ENCODE data around the gene TMEM214.
A peak's percentile ranks its signal among the peaks of the same experiment; 100 is the strongest.
"Not testable (repeated sequence)": the region's sequence is repeated elsewhere in the genome, so short reads cannot be mapped to it uniquely, and the experiment has no call there.

Gene TMEM214

DNA sequence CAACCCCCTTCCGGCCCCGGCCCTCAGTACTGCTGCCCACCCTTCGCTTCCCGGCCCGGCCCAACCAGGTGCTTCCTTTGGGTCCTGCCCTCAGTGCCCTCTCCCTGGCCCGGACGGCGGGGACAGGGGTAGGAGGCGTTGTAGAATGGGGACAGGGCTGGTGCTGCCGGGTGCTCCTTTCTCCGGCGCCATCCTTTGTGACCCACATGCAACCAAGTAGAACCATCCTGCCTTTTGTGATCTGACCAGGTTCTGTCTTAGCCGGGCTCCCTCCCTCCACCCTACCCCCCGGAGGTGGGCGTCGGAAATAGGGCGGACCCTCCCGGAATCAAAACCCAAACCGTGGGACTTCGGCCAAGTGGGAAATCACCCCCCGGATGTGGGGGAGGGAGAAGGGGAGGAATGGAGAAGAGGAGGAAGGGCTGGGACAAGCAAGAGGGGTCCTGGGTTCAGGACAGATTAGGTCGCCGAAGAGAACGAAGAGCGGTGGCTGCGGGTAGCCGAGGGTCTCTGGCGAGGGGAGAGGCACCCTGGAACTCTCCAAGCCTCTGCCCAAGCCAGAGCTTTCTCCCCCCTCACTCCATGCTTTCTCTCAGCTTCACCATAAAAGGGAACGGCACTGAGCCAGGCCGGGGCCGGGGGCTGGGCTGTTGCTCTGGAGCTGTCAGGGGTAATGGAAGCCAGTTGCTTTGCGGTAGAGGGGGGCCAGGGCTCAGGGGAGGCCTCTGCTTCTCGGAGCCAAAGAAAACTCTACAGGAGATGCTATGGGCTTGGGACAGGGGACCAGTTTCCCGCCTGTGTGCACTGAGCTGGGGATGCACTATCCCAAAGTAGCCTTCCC is 39.4 kb downstream of the TMEM214 start:
- peak overlapping the region; percentile 54 to 57 for H3K4me3 ChIP-seq (replicated peaks in 1 of 2; ENCODE audit: low read depth in 2 of 2, low read length in 2 of 2)
- TF ChIP-seq, protein P1, sequence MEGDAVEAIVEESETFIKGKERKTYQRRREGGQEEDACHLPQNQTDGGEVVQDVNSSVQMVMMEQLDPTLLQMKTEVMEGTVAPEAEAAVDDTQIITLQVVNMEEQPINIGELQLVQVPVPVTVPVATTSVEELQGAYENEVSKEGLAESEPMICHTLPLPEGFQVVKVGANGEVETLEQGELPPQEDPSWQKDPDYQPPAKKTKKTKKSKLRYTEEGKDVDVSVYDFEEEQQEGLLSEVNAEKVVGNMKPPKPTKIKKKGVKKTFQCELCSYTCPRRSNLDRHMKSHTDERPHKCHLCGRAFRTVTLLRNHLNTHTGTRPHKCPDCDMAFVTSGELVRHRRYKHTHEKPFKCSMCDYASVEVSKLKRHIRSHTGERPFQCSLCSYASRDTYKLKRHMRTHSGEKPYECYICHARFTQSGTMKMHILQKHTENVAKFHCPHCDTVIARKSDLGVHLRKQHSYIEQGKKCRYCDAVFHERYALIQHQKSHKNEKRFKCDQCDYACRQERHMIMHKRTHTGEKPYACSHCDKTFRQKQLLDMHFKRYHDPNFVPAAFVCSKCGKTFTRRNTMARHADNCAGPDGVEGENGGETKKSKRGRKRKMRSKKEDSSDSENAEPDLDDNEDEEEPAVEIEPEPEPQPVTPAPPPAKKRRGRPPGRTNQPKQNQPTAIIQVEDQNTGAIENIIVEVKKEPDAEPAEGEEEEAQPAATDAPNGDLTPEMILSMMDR (IDR thresholded peaks at IDR 0.05; ENCODE audit: low read depth, low read length) = no peak
- peak; percentile 49 to 93 for DNase-seq (ENCODE audit: low read depth in 2 of 2)

DNA sequence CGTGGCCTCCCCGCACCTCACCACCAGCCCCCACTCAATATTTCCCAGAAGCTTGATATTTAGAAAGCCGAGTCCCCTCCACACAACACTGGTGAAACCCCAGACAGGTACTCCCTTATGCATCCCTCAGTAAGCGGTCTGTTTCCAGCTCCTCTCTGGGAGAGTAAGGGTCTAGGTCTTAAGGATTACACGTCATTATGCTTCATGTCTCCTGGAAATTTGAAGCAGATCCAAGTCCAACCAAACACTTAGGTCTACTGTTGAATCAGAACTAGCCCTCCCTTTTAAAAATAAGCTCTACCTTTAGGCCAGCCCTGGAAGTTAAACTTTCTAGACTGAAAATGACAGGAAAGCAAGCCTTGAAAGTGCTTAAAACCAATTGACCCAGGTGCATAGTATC is 40.2 kb downstream of the TMEM214 start:
- peak; percentile 60 to 65 for DNase-seq (ENCODE audit: low read depth in 2 of 2)
- no peak overlapping the region for H3K4me3 ChIP-seq (replicated peaks in 1 of 2; ENCODE audit: low read depth in 2 of 2, low read length in 2 of 2)
- TF ChIP-seq, protein P1 (IDR thresholded peaks at IDR 0.05; ENCODE audit: low read depth, low read length) = no peak

DNA sequence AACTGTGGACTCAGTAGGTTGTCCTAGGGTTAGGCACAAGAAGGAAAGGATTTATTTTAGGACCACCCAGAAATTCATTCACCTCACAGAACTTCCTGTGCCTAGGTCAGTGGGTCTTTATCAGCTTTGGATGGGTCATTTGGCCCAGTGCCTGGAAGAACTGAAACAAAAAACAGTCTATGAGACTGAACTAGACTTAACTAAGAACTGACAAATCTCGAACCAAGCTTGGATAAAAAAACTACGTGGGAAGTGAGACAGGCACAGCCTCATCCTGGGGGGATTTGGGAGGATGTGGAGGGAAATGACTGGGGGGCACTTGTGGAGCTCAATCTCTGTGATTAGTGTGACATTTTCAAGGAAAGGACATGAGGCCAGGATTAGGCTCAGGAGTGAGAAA is 41.0 kb downstream of the TMEM214 start:
- DNase-seq (ENCODE audit: low read depth in 2 of 2) = peak in 1 of 2 donors; percentile 36
- TF ChIP-seq, protein P1 (IDR thresholded peaks at IDR 0.05; ENCODE audit: low read depth, low read length) = no peak
- H3K4me3 ChIP-seq (replicated peaks in 1 of 2; ENCODE audit: low read depth in 2 of 2, low read length in 2 of 2) = no peak overlapping the region

DNA sequence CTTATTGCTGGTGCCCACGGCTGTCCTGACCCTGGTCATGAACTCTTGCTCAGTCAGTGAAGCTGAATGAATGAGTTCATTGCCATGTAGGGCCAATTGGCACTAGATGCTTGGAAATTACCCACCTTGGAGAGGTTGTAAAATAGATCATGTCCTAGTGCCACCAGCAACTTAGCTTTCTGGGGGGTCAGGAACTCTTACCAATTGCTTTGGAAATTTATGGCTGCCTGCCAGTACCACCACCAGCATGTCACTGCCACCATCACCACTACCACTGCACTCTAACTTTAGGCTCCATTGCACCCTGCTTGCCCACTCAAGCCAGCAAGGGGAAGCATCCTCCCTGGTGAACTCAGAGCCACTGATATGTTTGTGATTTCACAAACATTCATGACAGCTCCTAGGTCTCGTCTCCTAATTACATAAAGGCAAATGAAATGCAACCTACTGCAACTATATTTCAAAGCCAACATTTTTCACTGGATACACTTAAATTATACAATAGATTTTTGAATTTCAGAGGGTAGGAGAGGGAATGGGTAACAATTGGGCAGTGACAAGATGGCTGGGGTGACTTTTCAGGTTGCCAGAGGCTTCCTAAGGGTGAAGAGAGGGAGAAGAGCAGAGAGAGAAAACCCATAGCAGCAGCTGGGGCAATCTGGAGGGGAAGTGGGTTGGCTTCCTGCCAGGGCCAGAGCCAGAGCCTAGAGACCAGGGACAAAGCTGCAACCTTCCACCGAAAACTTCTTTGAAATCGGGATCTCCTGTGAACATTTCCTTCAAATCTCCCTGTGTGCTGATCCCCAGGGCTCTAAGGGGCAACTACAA is 42.2 kb downstream of the TMEM214 start:
- H3K4me3 ChIP-seq (replicated peaks in 1 of 2; ENCODE audit: low read depth in 2 of 2, low read length in 2 of 2) = no peak overlapping the region
- DNase-seq (ENCODE audit: low read depth in 2 of 2) = peak; percentile 48 to 69
- TF ChIP-seq, protein P1 (IDR thresholded peaks at IDR 0.05; ENCODE audit: low read depth, low read length) = no peak

DNA sequence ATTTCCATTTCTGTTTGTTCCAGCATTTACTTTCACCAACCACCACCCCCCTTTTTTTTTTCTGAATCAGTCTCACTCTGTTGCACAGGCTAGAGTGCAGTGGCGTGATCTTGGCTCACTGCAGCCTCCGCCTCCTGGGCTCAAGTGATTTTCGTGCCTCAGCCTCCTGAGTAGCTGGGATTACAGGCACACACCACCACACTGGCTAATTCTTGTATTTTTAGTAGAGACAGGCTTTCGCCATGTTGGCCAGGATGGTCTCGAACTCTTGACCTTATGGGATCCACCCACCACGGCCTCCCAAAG is 42.8 kb downstream of the TMEM214 start:
- DNase-seq (ENCODE audit: low read depth in 2 of 2); H3K4me3 ChIP-seq (replicated peaks in 1 of 2; ENCODE audit: low read depth in 2 of 2, low read length in 2 of 2): not testable (repeated sequence)

DNA sequence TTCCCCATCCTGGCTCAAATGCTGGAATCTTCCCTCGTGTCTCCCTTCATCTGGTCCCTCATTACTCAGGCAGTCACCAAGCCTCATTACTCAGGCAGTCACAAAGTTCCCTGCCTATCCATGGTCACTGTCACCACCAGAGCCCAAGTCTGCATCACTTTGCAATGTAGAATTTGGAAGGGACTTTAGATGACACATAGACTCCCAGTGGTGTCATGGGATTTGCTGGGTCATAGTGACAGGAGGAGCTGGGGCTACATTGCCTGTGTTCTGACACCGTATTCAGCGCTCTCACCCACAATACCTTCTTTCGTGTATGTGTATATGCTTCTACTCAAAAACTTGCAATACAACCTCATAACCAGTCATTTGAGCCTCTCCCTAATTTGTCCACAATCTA is 43.6 kb downstream of the TMEM214 start:
- TF ChIP-seq, protein P1 (IDR thresholded peaks at IDR 0.05; ENCODE audit: low read depth, low read length) = no peak
- H3K4me3 ChIP-seq (replicated peaks in 1 of 2; ENCODE audit: low read depth in 2 of 2, low read length in 2 of 2) = no peak overlapping the region
- no peak for DNase-seq (ENCODE audit: low read depth in 2 of 2)

DNA sequence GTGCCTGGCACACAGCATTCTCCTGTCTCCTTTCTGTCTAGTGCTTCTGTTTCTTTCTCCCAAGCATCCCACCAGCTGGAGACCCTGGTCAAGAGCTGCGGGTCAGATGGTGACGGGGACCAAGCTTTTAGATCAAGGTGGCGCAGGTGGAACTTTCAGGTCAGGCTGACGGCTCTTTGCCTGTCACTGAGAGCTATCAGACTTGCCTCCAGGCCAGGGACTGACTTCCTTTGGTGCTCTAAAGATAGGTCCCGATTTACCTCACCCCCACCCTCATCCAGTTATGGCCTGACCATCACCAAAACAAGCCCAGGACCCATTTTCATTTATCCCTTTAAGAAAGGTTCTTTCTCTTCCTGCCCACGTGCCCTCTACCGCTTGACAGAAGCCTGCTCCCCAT is 44.5 kb downstream of the TMEM214 start:
- TF ChIP-seq, protein P1 (IDR thresholded peaks at IDR 0.05; ENCODE audit: low read depth, low read length) = no peak
- DNase-seq (ENCODE audit: low read depth in 2 of 2) = no peak
- H3K4me3 ChIP-seq (replicated peaks in 1 of 2; ENCODE audit: low read depth in 2 of 2, low read length in 2 of 2) = no peak overlapping the region

Measured in cardiac fibroblast (primary cell).